KOPT-K1 (cell line): ENCODE data around the gene TMEM130.
A peak's percentile ranks its signal among the peaks of the same experiment; 100 is the strongest.
"Not testable (repeated sequence)": the region's sequence is repeated elsewhere in the genome, so short reads cannot be mapped to it uniquely, and the experiment has no call there.

ENCODE experiments used
- H3K27ac ChIP-seq: fragments of 200-600 bp; sonication (generic); 2 replicates; pipeline ENCODE4 v1.5.1; 2016; ENCODE audit warnings: antibody characterized with exemption, mild to moderate bottlenecking, low read depth, low read length; ENCODE audit not compliant: poor library complexity, severe bottlenecking
- H3K36me3 ChIP-seq: fragments of 200-600 bp; sonication (generic); 2 replicates; pipeline ENCODE4 v1.5.1; 2017; ENCODE audit warnings: antibody characterized with exemption, mild to moderate bottlenecking, low read length, moderate library complexity; ENCODE audit not compliant: insufficient read depth
- H3K9me3 ChIP-seq: fragments of 200-600 bp; sonication (generic); 2 replicates; pipeline ENCODE4 v1.5.1; 2017; ENCODE audit warnings: antibody characterized with exemption, low read length, mild to moderate bottlenecking; ENCODE audit not compliant: insufficient read depth, poor library complexity, severe bottlenecking

Gene TMEM130

GRCh38 chr7:98881561-98882315 lies 11.9 kb upstream of the TMEM130 start:
- no peak overlapping the region for H3K27ac ChIP-seq
- H3K36me3 ChIP-seq = peaks cover 62% of the 10 kb centered on the region
- no peaks in the 10 kb centered on the region for H3K9me3 ChIP-seq

GRCh38 chr7:98880485-98880884 lies 10.7 kb upstream of the TMEM130 start:
- Histone ChIP-seq H3K36me3 (peaks cover 52% of the 10 kb centered on the region), H3K27ac (peak overlapping the region; percentile 94)

DNA sequence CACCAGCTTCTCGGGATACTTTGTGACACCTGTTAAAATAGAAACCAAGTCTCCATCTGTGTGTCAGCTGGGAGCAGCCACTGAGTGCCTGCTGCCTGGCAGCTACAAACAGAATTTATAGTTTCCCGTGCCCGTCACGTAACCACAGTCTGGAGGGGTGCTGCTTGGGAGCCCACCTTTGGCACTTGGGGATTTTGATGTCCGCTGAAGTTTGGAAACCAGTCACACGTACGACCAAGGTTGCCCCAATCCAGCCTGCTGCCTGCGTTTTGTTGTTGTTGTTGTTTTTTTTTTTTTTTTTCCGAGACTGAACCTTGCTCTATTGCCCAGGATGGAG lies 10.1 kb upstream of the TMEM130 start:
- Histone ChIP-seq H3K36me3 (peaks cover 47% of the 10 kb centered on the region), H3K27ac (peak overlapping the region; percentile 94), H3K9me3 (no peaks in the 10 kb centered on the region)

More at GRCh38 chr7:98880485-98880884, 10.7 kb upstream of the TMEM130 start:
- H3K9me3 ChIP-seq = no peaks in the 10 kb centered on the region

GRCh38 chr7:98879198-98879978 lies 9.6 kb upstream of the TMEM130 start:
- Histone ChIP-seq H3K9me3 (no peaks in the 10 kb centered on the region), H3K36me3 (peaks cover 41% of the 10 kb centered on the region), H3K27ac (peak overlapping the region; percentile 94)

DNA sequence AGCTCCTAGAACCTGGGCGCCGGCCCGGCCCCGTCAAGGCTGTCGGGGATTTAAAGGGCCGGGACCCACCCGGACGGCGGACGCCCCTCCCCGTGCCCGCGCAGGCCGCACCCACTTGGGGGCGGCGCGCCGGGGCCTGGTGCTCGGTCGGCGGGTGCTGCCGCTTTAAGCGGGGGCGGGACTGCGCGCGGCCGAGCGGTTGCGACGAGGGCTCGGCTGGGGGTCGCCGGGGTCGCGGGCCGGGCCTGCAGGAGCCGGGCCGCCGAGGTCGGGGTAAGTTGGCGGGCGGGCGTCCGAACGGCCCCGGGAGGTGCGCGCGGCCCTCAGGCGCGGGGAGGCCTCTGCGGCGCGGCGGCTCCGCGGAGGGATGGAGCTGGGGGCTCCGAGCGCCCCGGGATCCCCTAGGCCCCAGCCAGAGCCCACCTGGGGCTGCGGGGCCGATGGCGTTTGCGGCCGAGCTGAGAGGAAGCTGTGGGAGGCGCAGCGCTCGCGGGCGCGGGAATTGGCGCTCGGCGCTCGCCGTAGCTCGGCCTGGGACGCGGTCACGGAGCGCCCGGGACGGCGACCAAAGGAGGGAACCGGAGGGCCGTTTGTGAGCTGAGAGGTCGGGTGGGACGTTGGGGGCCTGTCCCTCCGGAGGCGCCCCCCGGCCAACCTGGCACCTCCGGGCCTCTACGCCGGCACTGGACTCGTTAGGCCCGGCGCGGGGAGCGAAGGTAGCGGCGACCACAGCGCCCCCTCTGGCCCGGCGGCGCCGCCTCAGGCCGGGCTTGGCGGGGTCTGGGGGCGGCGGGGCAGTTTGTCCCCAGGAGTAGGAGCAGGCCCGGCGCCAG lies 8.8 kb upstream of the TMEM130 start, which contains the start of gene TRRAP:
TSS of gene TRRAP (plus strand) at position 168 of the 833 bp plus-strand sequence. CDS start 2,619 bp downstream, outside the sequence.
- Histone ChIP-seq H3K9me3 (no peaks in the 10 kb centered on the region), H3K36me3 (peaks cover 33% of the 10 kb centered on the region), H3K27ac (peak within 1 kb of the TSS; percentile 94)

GRCh38 chr7:98877692-98878364 lies 8.0 kb upstream of the TMEM130 start:
- H3K27ac ChIP-seq = peak overlapping the region; percentile 94
- H3K9me3 ChIP-seq = no peaks in the 10 kb centered on the region
- peaks cover 25% of the 10 kb centered on the region for H3K36me3 ChIP-seq

- Histone ChIP-seq H3K27ac (no peak overlapping the region), H3K36me3 (peaks cover 19% of the 10 kb centered on the region)
Measured at GRCh38 chr7:98877146-98877545, 7.3 kb upstream of the TMEM130 start.

DNA sequence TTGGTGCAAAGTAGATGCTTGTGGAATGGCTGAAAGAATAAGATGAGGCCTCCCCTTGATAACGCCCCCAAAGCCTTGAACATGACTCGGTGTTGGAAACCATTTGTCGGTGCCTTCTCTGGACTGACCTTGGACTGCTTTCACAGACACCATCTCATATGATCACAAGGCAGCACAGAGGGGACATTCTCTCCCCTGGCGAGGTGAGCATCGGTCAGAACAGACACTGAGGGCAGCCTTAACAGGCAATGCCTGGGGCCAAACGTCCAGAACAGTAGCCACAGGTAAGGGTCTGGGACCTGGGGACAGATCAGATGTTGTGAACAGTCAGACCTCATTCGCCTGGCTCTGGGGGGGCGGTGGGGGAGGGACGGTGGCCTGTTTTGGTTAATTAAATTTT lies 5.7 kb upstream of the TMEM130 start:
- no peaks in the 10 kb centered on the region for H3K9me3 ChIP-seq
- H3K36me3 ChIP-seq = peaks cover 2% of the 10 kb centered on the region; the same call in 1 of the 2 replicates
- no peak overlapping the region for H3K27ac ChIP-seq

More at GRCh38 chr7:98877146-98877545, 7.3 kb upstream of the TMEM130 start:
- H3K9me3 ChIP-seq = no peaks in the 10 kb centered on the region

- Histone ChIP-seq H3K9me3 (no peaks in the 10 kb centered on the region), H3K27ac (no peak overlapping the region), H3K36me3 (no peaks in the 10 kb centered on the region)
Measured at GRCh38 chr7:98874942-98875341, 5.1 kb upstream of the TMEM130 start.

DNA sequence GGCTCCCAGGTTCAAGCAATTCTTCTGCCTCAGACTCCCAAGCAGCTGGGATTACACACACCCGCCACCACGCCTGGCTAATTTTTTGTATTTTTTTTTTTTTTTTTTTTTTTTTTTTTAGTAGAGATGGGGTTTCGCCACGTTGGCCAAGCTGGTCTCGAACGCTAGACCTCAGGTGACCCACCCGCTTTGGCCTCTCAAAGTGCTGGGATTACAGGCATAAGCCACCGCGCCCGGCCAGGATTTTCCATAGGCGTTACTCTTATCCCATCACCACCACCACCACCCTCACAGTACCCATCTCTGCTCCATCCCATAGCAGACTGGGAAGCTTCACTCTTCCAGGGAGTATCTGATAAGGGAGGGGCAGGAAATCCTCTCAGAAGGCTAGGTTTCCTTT lies 3.8 kb upstream of the TMEM130 start:
- H3K36me3 ChIP-seq, H3K9me3 ChIP-seq, H3K27ac ChIP-seq: not testable (repeated sequence)

GRCh38 chr7:98872328-98872924 lies 2.6 kb upstream of the TMEM130 start:
- H3K36me3 ChIP-seq = no peaks in the 10 kb centered on the region
- H3K27ac ChIP-seq = no peak overlapping the region
- no peaks in the 10 kb centered on the region for H3K9me3 ChIP-seq

DNA sequence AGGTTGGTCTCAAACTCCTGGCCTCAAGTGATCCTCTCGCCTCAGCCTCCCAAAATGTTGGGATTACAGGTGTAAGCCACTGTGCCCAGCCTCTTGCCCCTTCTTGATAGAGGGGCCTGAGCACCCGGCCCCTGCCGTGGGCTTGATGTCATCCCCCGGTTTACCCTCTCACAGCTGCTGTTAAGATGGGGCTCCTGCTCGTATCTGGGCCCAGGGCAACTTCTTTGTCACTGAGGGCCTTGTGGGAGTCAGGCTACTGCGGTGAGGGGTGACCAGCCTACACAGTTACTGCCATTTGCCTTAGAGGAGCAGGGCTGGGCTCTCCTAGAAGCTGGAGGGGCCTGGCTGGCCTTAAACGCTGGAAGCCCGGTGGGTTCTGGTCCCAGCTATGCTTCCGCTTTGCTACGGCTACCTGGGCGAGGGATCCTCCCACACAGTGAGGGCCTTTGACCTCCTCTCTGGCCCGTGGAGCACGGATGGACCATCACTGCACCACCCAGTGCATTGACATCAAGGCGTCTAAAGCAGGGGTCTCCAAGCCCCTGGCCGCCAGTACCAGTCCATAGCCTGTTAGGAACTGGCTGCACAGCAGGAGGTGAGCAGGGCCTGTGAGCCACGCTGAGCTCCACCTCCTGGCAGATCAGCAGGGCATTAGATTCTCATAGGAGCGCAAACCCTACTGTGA lies 1.1 kb upstream of the TMEM130 start:
- H3K36me3 ChIP-seq = no peaks in the 10 kb centered on the region
- no peak overlapping the region for H3K27ac ChIP-seq
- no peaks in the 10 kb centered on the region for H3K9me3 ChIP-seq

DNA sequence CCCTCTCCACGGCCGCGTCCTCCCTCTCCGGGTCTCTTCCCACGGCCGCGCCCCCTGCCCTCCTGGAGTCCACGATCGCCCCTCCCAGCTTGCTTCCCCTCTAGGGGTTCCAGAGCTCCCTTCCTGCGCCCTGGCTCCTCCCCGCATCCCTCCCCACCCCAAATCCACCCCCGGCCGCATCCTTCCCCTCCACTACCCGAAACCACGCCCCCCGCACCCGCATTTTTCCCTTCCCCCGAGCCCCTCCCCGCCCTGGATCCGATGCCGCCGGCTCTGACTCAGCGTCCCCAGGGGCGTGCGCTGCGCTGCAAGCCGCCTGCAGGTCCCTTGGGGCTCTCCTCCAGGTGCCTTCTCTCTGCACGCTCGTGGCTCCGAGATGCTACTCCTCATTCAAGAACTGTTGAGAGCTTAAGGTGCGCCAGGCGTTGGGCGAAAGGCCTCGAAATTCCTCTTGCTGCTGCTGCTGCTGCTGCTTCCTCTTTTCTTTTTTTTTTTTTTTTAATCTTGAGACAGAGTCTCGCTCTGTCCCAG lies 372 bp upstream of the TMEM130 start:
- no peak overlapping the region for H3K27ac ChIP-seq
- no peaks in the 10 kb centered on the region for H3K36me3 ChIP-seq
- no peaks in the 10 kb centered on the region for H3K9me3 ChIP-seq
